Measurements from ENCODE around the gene USP7.
"Not testable (repeated sequence)": the region's sequence is repeated elsewhere in the genome, so short reads cannot be mapped to it uniquely, and the experiment has no call there.

The USP7 gene

DNA sequence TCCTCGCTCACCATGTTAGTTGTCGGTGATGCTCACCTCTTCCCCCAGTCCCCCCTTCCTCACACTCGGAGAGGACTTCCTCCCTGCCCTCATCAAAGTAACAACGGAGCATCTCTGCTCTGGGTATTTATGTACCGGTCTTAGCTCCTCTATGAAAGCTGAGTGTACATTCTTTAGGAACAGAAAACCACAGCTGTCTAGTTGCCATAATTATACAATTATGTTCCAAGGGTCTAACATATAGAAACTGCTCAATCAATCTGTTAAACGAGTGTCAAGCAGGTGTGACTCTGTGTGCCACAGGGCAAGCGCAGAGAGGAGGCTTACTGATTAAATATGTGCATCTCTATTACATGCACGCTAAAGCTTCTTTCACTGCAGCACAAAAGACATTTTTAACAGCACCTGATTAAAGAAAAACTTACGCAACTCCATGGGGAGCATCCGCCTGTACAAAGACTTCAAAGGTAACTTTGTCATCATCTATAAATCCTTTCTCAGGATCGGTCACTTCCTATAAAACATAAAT is 43.7 kb downstream of the USP7 start:
- H3K4me3 ChIP-seq (ENCODE audit: low read length), result no peak overlapping the region
- H3K9ac ChIP-seq (ENCODE audit: low read length), result no peak overlapping the region
- no peaks in the 10 kb centered on the region for H3K27me3 ChIP-seq (ENCODE audit: control insufficient read depth, insufficient read depth, low read length)
- no peak overlapping the region for H3K27ac ChIP-seq (ENCODE audit: low read length)
- no peaks in the 10 kb centered on the region for H3K9me3 ChIP-seq (ENCODE audit: control insufficient read depth, low read depth, low read length)
- H3K36me3 ChIP-seq (ENCODE audit: control insufficient read depth, low read depth, low read length), result peaks cover 85% of the 10 kb centered on the region
- H3K4me1 ChIP-seq (ENCODE audit: control insufficient read depth, low read depth, low read length), result no peaks in the 10 kb centered on the region

DNA sequence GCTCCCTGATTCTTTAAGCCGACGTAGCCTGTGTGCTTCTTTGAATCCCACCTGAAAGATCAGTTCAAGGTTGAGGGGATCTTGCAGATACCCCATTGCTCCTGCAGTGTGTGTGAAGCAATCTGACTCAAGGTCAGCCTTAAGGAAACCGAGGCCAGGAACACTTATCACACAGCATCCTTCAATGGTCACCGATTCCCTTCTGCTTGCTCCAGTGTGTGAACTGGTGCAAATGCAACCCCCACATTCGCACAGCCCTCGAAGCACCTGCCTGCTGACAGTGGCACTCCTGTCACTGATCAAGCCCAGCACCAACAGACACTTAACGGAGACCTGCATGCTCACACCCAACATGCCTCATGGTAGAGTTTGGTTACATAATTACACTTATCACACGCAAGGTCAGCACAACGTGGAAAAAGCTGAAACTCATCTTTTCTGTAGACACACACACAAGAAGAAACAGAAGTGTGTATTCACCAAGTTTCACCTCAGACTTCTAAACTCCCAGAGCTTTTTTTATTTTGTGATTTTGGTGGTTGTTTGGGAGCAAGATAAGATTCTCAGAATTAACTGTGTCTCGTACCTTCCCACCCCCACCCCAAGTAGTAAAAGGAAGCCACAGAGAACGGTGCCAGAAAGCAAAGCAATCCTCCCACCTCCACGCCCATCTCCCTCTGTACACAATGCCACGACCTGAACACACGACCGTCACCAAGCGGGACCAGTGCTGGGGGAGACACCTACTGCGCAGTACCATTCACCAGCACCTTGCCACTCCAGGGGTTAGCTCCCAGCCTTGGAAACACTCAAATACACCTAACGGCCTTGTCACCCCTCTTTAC is 44.4 kb downstream of the USP7 start:
- H3K9ac ChIP-seq (ENCODE audit: low read length), result no peak overlapping the region
- H3K27ac ChIP-seq (ENCODE audit: low read length), result no peak overlapping the region
- no peaks in the 10 kb centered on the region for H3K9me3 ChIP-seq (ENCODE audit: control insufficient read depth, low read depth, low read length)
- no peaks in the 10 kb centered on the region for H3K4me1 ChIP-seq (ENCODE audit: control insufficient read depth, low read depth, low read length)
- H3K36me3 ChIP-seq (ENCODE audit: control insufficient read depth, low read depth, low read length), result peaks cover 89% of the 10 kb centered on the region
- H3K4me3 ChIP-seq (ENCODE audit: low read length), result no peak overlapping the region
- H3K27me3 ChIP-seq (ENCODE audit: control insufficient read depth, insufficient read depth, low read length), result no peaks in the 10 kb centered on the region

DNA sequence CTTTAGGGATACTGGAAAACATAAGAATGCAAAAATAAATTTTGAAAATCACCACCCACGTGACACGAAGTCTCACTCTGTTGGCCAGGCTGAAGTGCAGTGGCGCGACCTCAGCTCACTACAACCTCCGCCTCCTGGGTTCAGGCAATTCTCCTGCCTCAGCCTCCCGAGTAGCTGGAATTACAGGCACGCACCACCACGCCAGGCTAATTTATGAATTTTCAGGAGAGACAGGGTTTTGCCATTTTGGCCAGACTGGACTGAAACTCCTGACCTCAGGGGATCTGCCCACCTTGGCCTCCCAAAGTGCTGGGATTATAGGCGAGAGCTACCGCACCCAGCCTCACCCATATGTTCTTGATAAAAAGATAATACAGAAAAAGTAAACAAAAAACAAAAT is 46.4 kb downstream of the USP7 start:
- peaks cover 89% of the 10 kb centered on the region for H3K36me3 ChIP-seq (ENCODE audit: control insufficient read depth, low read depth, low read length)
- not testable (repeated sequence) for H3K4me1 ChIP-seq (ENCODE audit: control insufficient read depth, low read depth, low read length); H3K4me3 ChIP-seq (ENCODE audit: low read length); H3K9me3 ChIP-seq (ENCODE audit: control insufficient read depth, low read depth, low read length); H3K27me3 ChIP-seq (ENCODE audit: control insufficient read depth, insufficient read depth, low read length); H3K9ac ChIP-seq (ENCODE audit: low read length); H3K27ac ChIP-seq (ENCODE audit: low read length)

DNA sequence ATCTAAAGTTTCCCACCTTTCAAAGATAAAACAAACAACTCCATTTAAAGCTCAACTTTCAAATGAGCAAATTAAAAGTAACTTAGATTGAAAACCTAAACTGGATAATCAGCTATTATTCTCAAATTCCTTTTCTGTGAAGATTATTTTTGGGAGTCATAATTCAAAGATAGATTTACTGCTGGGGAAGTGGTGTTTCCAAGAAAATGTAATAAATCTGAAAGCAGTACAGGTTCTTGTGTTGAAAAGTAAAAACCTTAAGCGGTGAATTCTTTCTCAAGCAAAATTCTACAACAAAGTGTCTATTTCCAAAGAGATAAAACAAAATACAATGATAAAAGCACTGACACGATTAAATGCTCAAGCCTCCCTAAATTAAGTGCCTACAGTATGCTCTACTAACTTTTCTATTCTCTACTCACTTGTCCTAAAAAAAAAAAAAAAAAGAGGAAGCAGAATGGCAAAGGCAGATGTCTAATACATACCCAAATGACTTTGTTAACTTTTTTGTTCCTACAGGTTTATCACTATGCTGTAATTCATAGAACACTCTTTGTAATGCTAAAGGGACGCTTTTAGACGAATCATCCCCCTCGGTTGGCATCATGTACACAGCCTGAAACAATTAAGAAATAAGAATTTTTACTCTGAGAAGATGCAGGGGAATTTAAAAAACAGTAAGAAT is 47.0 kb downstream of the USP7 start:
- Histone ChIP-seq H3K27ac (ENCODE audit: low read length) (no peak overlapping the region), H3K9me3 (ENCODE audit: control insufficient read depth, low read depth, low read length) (no peaks in the 10 kb centered on the region), H3K4me1 (ENCODE audit: control insufficient read depth, low read depth, low read length) (no peaks in the 10 kb centered on the region), H3K4me3 (ENCODE audit: low read length) (no peak overlapping the region), H3K36me3 (ENCODE audit: control insufficient read depth, low read depth, low read length) (peaks cover 89% of the 10 kb centered on the region), H3K9ac (ENCODE audit: low read length) (no peak overlapping the region), H3K27me3 (ENCODE audit: control insufficient read depth, insufficient read depth, low read length) (no peaks in the 10 kb centered on the region)

DNA sequence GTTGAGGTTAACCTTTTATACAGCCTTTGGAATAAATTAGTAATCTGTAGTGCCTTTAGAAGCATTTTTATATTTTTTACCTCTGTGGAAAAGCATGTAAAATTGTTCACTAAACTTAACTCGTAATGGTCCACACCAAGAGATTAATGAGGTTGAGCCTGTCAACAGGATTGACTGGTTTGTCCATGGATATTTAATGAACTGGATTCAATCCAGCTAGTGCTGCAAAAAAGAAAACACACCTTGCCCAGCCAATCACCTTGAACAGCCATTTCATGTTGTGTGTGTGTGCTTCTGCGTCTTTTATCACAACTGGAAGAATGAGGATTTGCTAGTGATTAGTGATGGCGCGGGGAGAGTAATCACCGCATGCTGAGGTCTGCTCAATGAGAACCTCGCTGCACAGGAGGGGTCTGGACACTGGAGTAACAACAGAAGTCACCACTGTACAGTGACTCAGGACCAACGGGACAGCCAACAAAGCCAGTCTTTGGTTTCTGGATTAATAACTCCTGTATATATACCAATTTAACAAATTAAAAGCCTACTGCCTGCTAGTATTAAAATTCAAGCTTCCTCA is 47.9 kb downstream of the USP7 start:
- no peaks in the 10 kb centered on the region for H3K27me3 ChIP-seq (ENCODE audit: control insufficient read depth, insufficient read depth, low read length)
- no peak overlapping the region for H3K4me3 ChIP-seq (ENCODE audit: low read length)
- H3K36me3 ChIP-seq (ENCODE audit: control insufficient read depth, low read depth, low read length), result peaks cover 88% of the 10 kb centered on the region
- H3K27ac ChIP-seq (ENCODE audit: low read length), result no peak overlapping the region
- no peaks in the 10 kb centered on the region for H3K4me1 ChIP-seq (ENCODE audit: control insufficient read depth, low read depth, low read length)
- no peak overlapping the region for H3K9ac ChIP-seq (ENCODE audit: low read length)
- H3K9me3 ChIP-seq (ENCODE audit: control insufficient read depth, low read depth, low read length), result no peaks in the 10 kb centered on the region

DNA sequence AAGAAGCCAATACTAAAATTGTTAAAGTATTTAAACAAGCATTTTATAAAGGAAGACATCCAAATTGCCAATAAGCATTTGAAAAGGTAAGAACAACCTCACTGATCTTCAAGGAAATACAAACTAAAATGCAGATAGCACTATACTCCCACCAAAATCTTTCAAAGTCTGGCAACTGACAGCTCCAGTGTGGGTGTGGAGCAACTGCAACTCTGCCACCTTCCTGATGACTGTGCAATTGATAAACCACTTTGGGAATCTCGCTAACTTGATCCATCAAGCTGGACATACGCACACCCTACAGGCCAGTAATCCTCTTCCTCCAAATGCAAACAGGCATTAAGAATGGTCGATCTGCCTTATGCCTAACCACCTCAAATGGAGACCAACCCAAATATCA is 49.6 kb downstream of the USP7 start:
- H3K9ac ChIP-seq (ENCODE audit: low read length), result no peak overlapping the region
- H3K36me3 ChIP-seq (ENCODE audit: control insufficient read depth, low read depth, low read length), result peaks cover 87% of the 10 kb centered on the region
- H3K9me3 ChIP-seq (ENCODE audit: control insufficient read depth, low read depth, low read length), result no peaks in the 10 kb centered on the region
- H3K27ac ChIP-seq (ENCODE audit: low read length), result no peak overlapping the region
- H3K27me3 ChIP-seq (ENCODE audit: control insufficient read depth, insufficient read depth, low read length), result no peaks in the 10 kb centered on the region
- no peak overlapping the region for H3K4me3 ChIP-seq (ENCODE audit: low read length)
- no peaks in the 10 kb centered on the region for H3K4me1 ChIP-seq (ENCODE audit: control insufficient read depth, low read depth, low read length)

DNA sequence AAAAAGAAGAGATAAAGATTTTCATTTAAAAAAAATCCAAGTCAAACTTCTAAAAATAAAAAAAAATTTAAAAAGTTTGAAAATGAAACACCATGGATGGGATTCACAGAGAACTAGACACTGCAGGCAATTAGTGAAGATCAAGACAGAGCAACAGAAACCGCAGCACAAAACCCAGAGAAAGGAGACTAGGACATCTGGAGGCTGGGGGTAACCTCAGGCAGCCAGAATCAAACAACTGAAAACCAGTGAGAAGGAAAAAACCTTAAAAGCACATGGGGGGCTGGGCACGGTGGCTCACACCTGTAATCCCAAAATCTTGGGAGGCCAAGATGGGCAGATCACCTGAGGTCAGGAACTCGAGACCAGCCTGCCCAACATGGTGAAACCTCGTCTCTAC is 50.9 kb downstream of the USP7 start:
- no peak overlapping the region for H3K4me3 ChIP-seq (ENCODE audit: low read length)
- H3K4me1 ChIP-seq (ENCODE audit: control insufficient read depth, low read depth, low read length), result no peaks in the 10 kb centered on the region
- H3K27me3 ChIP-seq (ENCODE audit: control insufficient read depth, insufficient read depth, low read length), result no peaks in the 10 kb centered on the region
- H3K36me3 ChIP-seq (ENCODE audit: control insufficient read depth, low read depth, low read length), result peaks cover 88% of the 10 kb centered on the region
- H3K27ac ChIP-seq (ENCODE audit: low read length), result no peak overlapping the region
- no peaks in the 10 kb centered on the region for H3K9me3 ChIP-seq (ENCODE audit: control insufficient read depth, low read depth, low read length)
- H3K9ac ChIP-seq (ENCODE audit: low read length), result no peak overlapping the region

DNA sequence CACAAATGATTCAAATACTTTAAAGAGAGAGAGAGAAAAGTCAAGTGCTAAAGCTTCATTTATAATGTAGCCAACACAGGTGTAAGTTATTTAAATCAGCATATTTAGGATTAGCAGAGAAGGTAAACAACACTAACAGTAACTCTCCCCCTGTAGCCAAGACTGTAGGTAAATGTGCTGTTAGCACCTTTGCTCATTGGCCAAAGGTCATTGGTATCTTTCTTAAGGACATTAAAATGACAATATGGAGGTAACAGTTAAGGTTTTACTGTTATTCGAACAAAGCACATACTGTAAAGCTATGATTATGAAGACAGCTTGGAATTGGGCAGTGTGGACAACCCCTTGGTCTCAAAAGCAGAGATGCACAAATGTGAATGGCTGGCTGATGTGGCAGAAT is 52.9 kb downstream of the USP7 start:
- H3K36me3 ChIP-seq (ENCODE audit: control insufficient read depth, low read depth, low read length), result peaks cover 87% of the 10 kb centered on the region

DNA sequence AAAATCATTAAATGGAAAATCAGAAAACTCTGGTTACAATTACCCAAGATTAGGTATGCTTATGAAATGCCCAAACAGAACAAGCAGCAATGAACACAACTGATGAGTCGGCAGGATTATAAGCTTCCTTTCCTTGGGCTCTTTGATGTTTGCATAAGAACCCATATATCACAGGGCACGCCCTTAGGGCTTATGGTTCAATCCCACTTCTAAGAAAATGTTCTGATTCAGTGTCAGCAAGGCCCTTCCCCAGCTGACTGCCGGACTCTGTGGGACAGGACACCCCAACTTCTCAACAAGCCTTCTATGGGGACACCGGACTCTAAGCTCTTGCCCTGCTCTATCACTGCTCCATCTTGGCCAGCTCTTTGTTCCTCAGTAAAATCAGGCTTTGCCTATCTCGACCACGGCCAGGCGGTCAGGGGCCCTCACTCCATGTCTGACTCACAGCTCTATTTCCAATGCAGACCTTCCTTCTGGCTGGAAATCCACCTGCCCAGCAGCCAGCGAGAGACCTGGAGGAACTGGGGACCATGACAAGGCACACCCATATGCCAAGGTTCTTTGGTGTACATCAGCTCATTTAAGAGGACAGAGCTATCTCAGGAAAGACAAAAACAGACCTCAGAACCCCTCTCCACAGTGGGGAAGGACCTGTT is 54.8 kb downstream of the USP7 start:
- Histone ChIP-seq H3K9me3 (ENCODE audit: control insufficient read depth, low read depth, low read length) (no peaks in the 10 kb centered on the region), H3K27ac (ENCODE audit: low read length) (no peak overlapping the region), H3K4me3 (ENCODE audit: low read length) (no peak overlapping the region)

More for the DNA sequence above, 52.9 kb downstream of the USP7 start:
- Histone ChIP-seq H3K9ac (ENCODE audit: low read length) (no peak overlapping the region), H3K9me3 (ENCODE audit: control insufficient read depth, low read depth, low read length) (no peaks in the 10 kb centered on the region), H3K4me1 (ENCODE audit: control insufficient read depth, low read depth, low read length) (no peaks in the 10 kb centered on the region), H3K27me3 (ENCODE audit: control insufficient read depth, insufficient read depth, low read length) (no peaks in the 10 kb centered on the region), H3K4me3 (ENCODE audit: low read length) (no peak overlapping the region), H3K27ac (ENCODE audit: low read length) (no peak overlapping the region)

DNA sequence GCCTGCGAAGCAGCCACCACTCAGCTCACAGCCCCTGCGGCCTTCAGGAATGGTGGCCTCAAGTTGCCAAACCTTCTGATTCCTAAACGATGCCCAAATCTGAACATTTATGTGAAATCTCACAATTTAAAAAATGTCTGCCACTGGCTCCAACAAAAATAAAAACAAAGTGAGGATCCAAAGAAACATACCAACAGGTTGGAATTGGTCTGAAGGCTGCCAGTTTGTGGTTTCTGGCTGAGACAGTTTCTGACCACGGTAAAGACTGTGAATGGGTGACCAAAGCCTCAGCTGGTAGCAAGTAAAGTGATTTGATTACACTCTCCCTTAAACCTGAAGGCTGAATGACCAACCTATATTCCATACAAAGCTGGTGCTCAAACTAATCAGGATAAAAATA is 56.6 kb downstream of the USP7 start:
- Histone ChIP-seq H3K27ac (ENCODE audit: low read length) (no peak overlapping the region), H3K4me3 (ENCODE audit: low read length) (no peak overlapping the region), H3K4me1 (ENCODE audit: control insufficient read depth, low read depth, low read length) (no peaks in the 10 kb centered on the region), H3K9ac (ENCODE audit: low read length) (no peak overlapping the region), H3K36me3 (ENCODE audit: control insufficient read depth, low read depth, low read length) (peaks cover 92% of the 10 kb centered on the region), H3K27me3 (ENCODE audit: control insufficient read depth, insufficient read depth, low read length) (no peaks in the 10 kb centered on the region), H3K9me3 (ENCODE audit: control insufficient read depth, low read depth, low read length) (no peaks in the 10 kb centered on the region)

More for the DNA sequence above, 54.8 kb downstream of the USP7 start:
- H3K9ac ChIP-seq (ENCODE audit: low read length), result no peak overlapping the region
- H3K36me3 ChIP-seq (ENCODE audit: control insufficient read depth, low read depth, low read length), result peaks cover 85% of the 10 kb centered on the region
- no peaks in the 10 kb centered on the region for H3K4me1 ChIP-seq (ENCODE audit: control insufficient read depth, low read depth, low read length)
- H3K27me3 ChIP-seq (ENCODE audit: control insufficient read depth, insufficient read depth, low read length), result no peaks in the 10 kb centered on the region

Data from iPS-18a (cell line).